SU-DHL-6 (cell line): Measurements from ENCODE around the gene TMEM233.

Source experiments
- H2AFZ ChIP-seq: fragments of 200-600 bp; sonication (generic); 2 replicates; pipeline ENCODE4 v1.6.1; 2014; ENCODE audit warnings: low read depth, mild to moderate bottlenecking, moderate library complexity, mixed read lengths, antibody characterized with exemption, low read length; ENCODE audit not compliant: severe bottlenecking
- H3F3A ChIP-seq: fragments of 200-600 bp; shearing (Covaris generic); 2 replicates; pipeline ENCODE4 v1.6.0; 2016; ENCODE audit warnings: antibody characterized with exemption, mild to moderate bottlenecking; ENCODE audit not compliant: insufficient read depth
- H3K27ac ChIP-seq: fragments of 200-600 bp; sonication (generic); 2 replicates; pipeline ENCODE4 v1.5.1; 2016; ENCODE audit warnings: low read depth, mild to moderate bottlenecking, low read length, moderate library complexity, mixed read lengths
- H3K27me3 ChIP-seq: fragments of 200-600 bp; sonication (generic), shearing (Covaris generic); 2 replicates; pipeline ENCODE4 v1.6.0; 2014; ENCODE audit warnings: mild to moderate bottlenecking, low read length
- H3K36me3 ChIP-seq: fragments of 200-600 bp; sonication (generic); 2 replicates; pipeline ENCODE4 v1.6.1; 2014; ENCODE audit warnings: mild to moderate bottlenecking, low read length, mixed read lengths
- H3K4me2 ChIP-seq: fragments of 300-600, 200-600 bp; shearing (Covaris generic), sonication (generic); 2 replicates; pipeline ENCODE4 v1.6.0; 2014; ENCODE audit warnings: low read length, low read depth, mild to moderate bottlenecking; ENCODE audit not compliant: poor library complexity, severe bottlenecking
- H3K4me3 ChIP-seq: fragments of 200-600 bp; sonication (generic); 2 replicates; pipeline ENCODE4 v1.5.1; 2014; ENCODE audit warnings: antibody characterized with exemption, low read length, mild to moderate bottlenecking, mixed read lengths; ENCODE audit not compliant: insufficient read depth, poor library complexity, severe bottlenecking
- H3K79me2 ChIP-seq: fragments of 200-600 bp; sonication (generic); 2 replicates; pipeline ENCODE4 v1.6.1; 2014; ENCODE audit warnings: mild to moderate bottlenecking, low read length, moderate library complexity; ENCODE audit not compliant: insufficient read depth
- H3K9ac ChIP-seq: fragments of 200-600 bp; sonication (generic); 2 replicates; pipeline ENCODE4 v1.7.0; 2014; ENCODE audit warnings: mild to moderate bottlenecking, low read length
- H3K9me2 ChIP-seq: fragments of 200-600 bp; sonication (generic); replicated peaks from 2 replicates; pipeline ENCODE4 v1.6.1; 2014; ENCODE audit warnings: low read length; ENCODE audit not compliant: insufficient read depth
- H3K9me3 ChIP-seq: fragments of 200-600 bp; sonication (generic); 2 replicates; pipeline ENCODE4 v1.6.1; 2014; ENCODE audit warnings: low read length, mixed read lengths; ENCODE audit not compliant: insufficient read depth
- H4K20me1 ChIP-seq: fragments of 200-600 bp; sonication (generic); 2 replicates; pipeline ENCODE4 v1.6.1; 2014; ENCODE audit warnings: low read depth, mild to moderate bottlenecking, antibody characterized with exemption, low read length, moderate library complexity, mixed read lengths
- CTCF ChIP-seq: fragments of 200-600 bp; sonication (generic); IDR thresholded peaks from one replicate; pipeline ENCODE4 v1.5.1; 2017; ENCODE audit warnings: antibody characterized with exemption, mild to moderate bottlenecking, low read length, moderate library complexity; ENCODE audit not compliant: insufficient read depth, poor library complexity, severe bottlenecking
- EZH2phosphoT487 ChIP-seq: fragments of 200-600 bp; sonication (generic), shearing (Covaris generic); conservative IDR thresholded peaks from 2 replicates; pipeline ENCODE4 v1.6.1; 2018; ENCODE audit warnings: mild to moderate bottlenecking, antibody characterized with exemption, low read length, moderate library complexity, mixed read lengths

Gene TMEM233

GRCh38 chr12:119687879-119688278, 94.3 kb downstream of the TMEM233 start:
- H3K36me3 ChIP-seq: no peaks in the 10 kb centered on the region
- H4K20me1 ChIP-seq: no peaks in the 10 kb centered on the region
- no peak overlapping the region for H3K27ac ChIP-seq
- peaks cover 2% of the 10 kb centered on the region; the same call in 1 of the 2 replicates for H3F3A ChIP-seq
- H3K4me2 ChIP-seq: no peak overlapping the region
- no peak overlapping the region for H2AFZ ChIP-seq
- H3K4me3 ChIP-seq: no peak overlapping the region
- no peaks in the 10 kb centered on the region for H3K27me3 ChIP-seq
- H3K79me2 ChIP-seq: no peaks in the 10 kb centered on the region
- H3K9me2 ChIP-seq: no peaks in the 10 kb centered on the region
- TF ChIP-seq EZH2phosphoT487 (no peak), CTCF (no peak)
- H3K9ac ChIP-seq: no peak overlapping the region
- H3K9me3 ChIP-seq: no peaks in the 10 kb centered on the region

- Histone ChIP-seq H3K27ac (no peak overlapping the region), H3F3A (no peaks in the 10 kb centered on the region), H3K9ac (no peak overlapping the region), H3K36me3 (no peaks in the 10 kb centered on the region), H3K4me2 (no peak overlapping the region), H3K4me3 (no peak overlapping the region), H3K9me2 (no peaks in the 10 kb centered on the region), H3K27me3 (no peaks in the 10 kb centered on the region), H3K79me2 (no peaks in the 10 kb centered on the region), H3K9me3 (no peaks in the 10 kb centered on the region), H2AFZ (no peak overlapping the region), H4K20me1 (no peaks in the 10 kb centered on the region)
- TF ChIP-seq EZH2phosphoT487: no peak
- no peak for TF ChIP-seq CTCF
Observed at GRCh38 chr12:119689935-119690500, 96.4 kb downstream of the TMEM233 start.

GRCh38 chr12:119691202-119691810, 97.7 kb downstream of the TMEM233 start:
- no peak overlapping the region for H2AFZ ChIP-seq
- no peaks in the 10 kb centered on the region for H3K9me2 ChIP-seq
- H3F3A ChIP-seq: no peaks in the 10 kb centered on the region
- H3K27me3 ChIP-seq: no peaks in the 10 kb centered on the region
- no peaks in the 10 kb centered on the region for H3K36me3 ChIP-seq
- TF ChIP-seq EZH2phosphoT487 (no peak), CTCF (no peak)
- H3K27ac ChIP-seq: no peak overlapping the region
- no peaks in the 10 kb centered on the region for H3K79me2 ChIP-seq
- no peaks in the 10 kb centered on the region for H3K9me3 ChIP-seq
- H4K20me1 ChIP-seq: no peaks in the 10 kb centered on the region
- H3K4me2 ChIP-seq: no peak overlapping the region
- no peak overlapping the region for H3K9ac ChIP-seq
- H3K4me3 ChIP-seq: no peak overlapping the region
